Upper lobe of left lung (tissue), 6 donors: ENCODE measurements around the gene NSUN4. TPM values are rescaled to one million over a fixed set of nuclear protein-coding genes. Genes with fewer than 3 reads are reported as not detected.

Experiments used
- ATAC-seq, 2 donors: fragments of 200-7000 bp; cut with Tn5 transposase; one replicate each; pipeline ENCODE4 v1.9.1; 2022; ENCODE audit warnings: mild to moderate bottlenecking in 2 of 2, moderate library complexity in 2 of 2; ENCODE audit not compliant: low FRiP score in 2 of 2
- DNase-seq, 2 donors: peaks; one replicate each; pipeline ENCODE4 v3.0.0-alpha.2; 2019 to 2020
- H3K27ac ChIP-seq, 4 donors: fragments of 200-600 bp; sonication (generic); one replicate each; pipeline ENCODE4 v1.5.1; 2016 to 2019
- H3K27me3 ChIP-seq, 4 donors: fragments of 200-600 bp; sonication (generic); one replicate each; pipeline ENCODE4 v1.5.1; 2017 to 2019
- H3K36me3 ChIP-seq, 4 donors: fragments of 200-600 bp; sonication (generic); one replicate each; pipeline ENCODE4 v1.5.1; 2016 to 2019
- H3K4me1 ChIP-seq, 4 donors: fragments of 200-600 bp; sonication (generic); one replicate each; pipeline ENCODE4 v1.5.1; 2018 to 2019
- H3K4me3 ChIP-seq, 4 donors: fragments of 200-600 bp; sonication (generic); one replicate each; pipeline ENCODE4 v1.5.1; 2017 to 2019; ENCODE audit warnings: mild to moderate bottlenecking in 2 of 4, moderate library complexity in 1 of 4
- H3K9me3 ChIP-seq, 4 donors: fragments of 200-600 bp; sonication (generic); one replicate each; pipeline ENCODE4 v1.5.1; 2018 to 2019
- CTCF ChIP-seq, 6 experiments: fragments of 450-650 bp in 4 of 6; fragments of 200-600 bp in 2 of 6; sonication (generic) in 2 of 6; IDR thresholded peaks; one replicate each; pipeline ENCODE4 v1.5.1; 2016 to 2019; ENCODE audit warnings: antibody characterized with exemption in 6 of 6
- EP300 ChIP-seq, 4 donors: sonication (generic); formaldehyde crosslinking; IDR thresholded peaks; one replicate each; pipeline ENCODE4 v1.5.1; 2017; ENCODE audit warnings: antibody characterized with exemption in 4 of 4, control low read depth in 2 of 4
- POLR2A ChIP-seq, 4 donors: fragments of 450-650 bp; IDR thresholded peaks; one replicate each; pipeline ENCODE4 v1.5.1; 2016 to 2017; ENCODE audit warnings: antibody characterized with exemption in 4 of 4, mild to moderate bottlenecking in 2 of 4
- POLR2AphosphoS5 ChIP-seq, 2 donors: sonication (generic); formaldehyde crosslinking; IDR thresholded peaks; one replicate each; pipeline ENCODE4 v1.5.1; 2017; ENCODE audit warnings: antibody characterized with exemption in 2 of 2
- WGBS, 2 donors: methylation state at CpG; one replicate each; pipeline ENCODE4 v1.1.5; 2017 to 2018; 5-methylcytosine and 5-hydroxymethylcytosine counted together
- total RNA-seq, 6 donors: library from RNA; depleted of rRNA in 4 of 6; stranded (reverse); fragments of >200 nt in 4 of 6; gene quantifications; one replicate each; pipeline versions ENCODE4 v1.1.0 to v1.2.1, GENCODE V29; 2016 to 2021
- donor health status: DM: no; HTN: no; CAD: no; lungs with moderate emphysema.
- donor health status: DM: no; HTN: yes; CAD: no; lungs with severe emphysema.

Gene NSUN4
- total RNA-seq, 6 donors from 2014 or later = 25.1 to 28.4 (median 26.7) TPM

GRCh38 chr1:46405197-46405555, 64.6 kb downstream of the NSUN4 start:
- Histone ChIP-seq H3K9me3 (no peaks in the 10 kb centered on the region), H3K27me3 (no peaks in the 10 kb centered on the region), H3K4me1 (peaks cover 19 to 29% (median 21%) of the 10 kb centered on the region in 4 donors), H3K36me3 (peaks cover 0 to 14% (median 6%) of the 10 kb centered on the region in 4 donors), H3K4me3 (no peak overlapping the region), H3K27ac (no peak overlapping the region)
- DNase-seq (no peak), ATAC-seq (no peak)
- WGBS, 2 donors = 94 to 97% methylated on average over 11 to 12 of the region's 12 CpGs
- TF ChIP-seq POLR2A (IDR thresholded peaks at IDR 0.05) = no peak
- TF ChIP-seq POLR2AphosphoS5 (IDR thresholded peaks at IDR 0.05) = no peak
- no peak for TF ChIP-seq CTCF (IDR thresholded peaks at IDR 0.05)
- TF ChIP-seq EP300 (IDR thresholded peaks at IDR 0.05) = no peak

- DNase-seq (no peak), ATAC-seq (no peak)
These were observed 65.1 kb downstream of the NSUN4 start for GRCh38 chr1:46405724-46406123.

DNA sequence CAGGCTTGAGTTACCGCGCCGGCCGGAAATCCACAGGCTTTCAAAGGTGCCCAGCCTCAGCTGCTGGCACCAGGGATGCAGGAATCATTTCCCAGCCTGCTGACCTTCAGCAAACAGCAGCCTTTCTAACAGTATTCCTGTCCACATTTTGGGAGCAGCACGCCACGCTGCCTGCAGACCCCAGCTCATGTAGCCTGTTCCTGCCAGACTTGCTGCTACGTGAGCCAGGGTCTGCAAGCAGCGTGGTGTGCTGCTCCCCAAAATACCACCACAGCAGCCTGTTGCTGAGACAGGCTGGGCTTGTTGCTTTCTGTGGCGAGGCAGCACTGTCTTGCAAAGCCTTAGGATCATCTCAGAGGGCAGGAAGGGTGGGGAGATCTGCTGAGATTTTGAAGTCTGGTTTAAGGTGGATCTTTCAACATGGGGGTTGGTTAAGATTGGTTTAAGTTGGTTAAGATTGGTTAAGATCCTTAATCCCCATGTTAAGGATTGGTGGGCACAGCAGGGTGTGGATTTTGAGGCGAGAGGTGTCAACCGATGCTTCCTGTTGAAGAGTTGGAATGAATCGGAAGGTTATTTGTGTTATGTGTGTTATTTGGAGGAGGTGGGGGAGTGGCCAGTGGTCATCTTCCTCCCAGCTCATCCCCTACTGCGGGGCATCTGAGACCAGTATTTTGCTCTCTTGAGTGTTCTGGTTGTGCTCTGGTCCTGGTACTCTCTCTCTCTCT, 66.4 kb downstream of the NSUN4 start:
- peak overlapping the region in 2 of 4 donors; percentile 19 to 26 for H3K4me3 ChIP-seq
- peaks cover 12 to 21% (median 15%) of the 10 kb centered on the region in 4 donors for H3K4me1 ChIP-seq
- H3K36me3 ChIP-seq = peaks cover 0 to 14% (median 6%) of the 10 kb centered on the region in 4 donors
- H3K27me3 ChIP-seq = no peaks in the 10 kb centered on the region
- 87 to 93% methylated on average over 5 to 13 of the region's 13 CpGs for WGBS, 2 donors
- H3K9me3 ChIP-seq = no peaks in the 10 kb centered on the region
- no peak overlapping the region for H3K27ac ChIP-seq
- TF ChIP-seq POLR2AphosphoS5 (IDR thresholded peaks at IDR 0.05) (no peak), CTCF (IDR thresholded peaks at IDR 0.05) (no peak), EP300 (IDR thresholded peaks at IDR 0.05) (no peak), POLR2A (IDR thresholded peaks at IDR 0.05) (no peak)
- DNase-seq (no peak), ATAC-seq (no peak)

More at GRCh38 chr1:46405724-46406123, 65.1 kb downstream of the NSUN4 start:
- H3K9me3 ChIP-seq = no peaks in the 10 kb centered on the region
- H3K27me3 ChIP-seq = no peaks in the 10 kb centered on the region
- no peak overlapping the region for H3K27ac ChIP-seq
- H3K4me1 ChIP-seq = peaks cover 19 to 29% (median 21%) of the 10 kb centered on the region in 4 donors
- peaks cover 0 to 14% (median 6%) of the 10 kb centered on the region in 4 donors for H3K36me3 ChIP-seq
- H3K4me3 ChIP-seq = no peak overlapping the region
- TF ChIP-seq CTCF (IDR thresholded peaks at IDR 0.05) (no peak), POLR2A (IDR thresholded peaks at IDR 0.05) (no peak), EP300 (IDR thresholded peaks at IDR 0.05) (no peak), POLR2AphosphoS5 (IDR thresholded peaks at IDR 0.05) (no peak)
- WGBS, 2 donors = 84% methylated on average over 17 of the region's 17 CpGs; no CpG with 5 or more reads in 1 of the 2 donors

DNA sequence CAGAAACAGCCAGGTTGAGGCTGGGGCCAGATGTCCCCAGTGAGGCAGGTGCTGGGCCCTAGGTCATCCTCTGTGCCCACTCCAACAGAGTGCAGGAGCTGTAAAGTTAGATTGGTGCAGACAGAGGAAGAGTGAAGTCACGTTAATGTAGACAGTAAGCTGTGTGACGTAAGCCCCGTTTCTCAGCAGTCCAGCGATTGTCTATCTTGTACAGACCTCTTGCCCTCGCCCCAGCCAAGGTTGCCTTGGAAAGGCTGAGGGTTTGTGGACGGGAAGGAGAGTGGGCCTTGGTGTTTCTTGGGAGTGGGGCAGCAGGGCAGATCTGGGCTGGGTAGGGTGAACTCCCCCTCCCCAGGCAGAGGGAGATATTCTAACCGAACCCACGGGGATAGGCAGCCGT, 67.0 kb downstream of the NSUN4 start:
- ATAC-seq (no peak), DNase-seq (no peak)
- H3K9me3 ChIP-seq = no peaks in the 10 kb centered on the region
- no peak overlapping the region for H3K27ac ChIP-seq
- peaks cover 0 to 14% (median 6%) of the 10 kb centered on the region in 4 donors for H3K36me3 ChIP-seq
- TF ChIP-seq EP300 (IDR thresholded peaks at IDR 0.05) (no peak), CTCF (IDR thresholded peaks at IDR 0.05) (no peak), POLR2A (IDR thresholded peaks at IDR 0.05) (no peak), POLR2AphosphoS5 (IDR thresholded peaks at IDR 0.05) (no peak)
- no peak overlapping the region for H3K4me3 ChIP-seq
- no peaks in the 10 kb centered on the region for H3K27me3 ChIP-seq
- WGBS, 2 donors = 91 to 92% methylated on average over 9 of the region's 9 CpGs
- peaks cover 8 to 15% (median 10%) of the 10 kb centered on the region in 4 donors for H3K4me1 ChIP-seq
